ENCODE measurements around the gene MIEF1. TPM values are rescaled to one million over a fixed set of nuclear protein-coding genes. Genes with fewer than 3 reads are reported as not detected.

MIEF1 gene
- total and polyA plus RNA-seq, 2 donors (not counting 1 experiment from before 2014, with no cell fraction given): 9.8 to 37.2 TPM

DNA sequence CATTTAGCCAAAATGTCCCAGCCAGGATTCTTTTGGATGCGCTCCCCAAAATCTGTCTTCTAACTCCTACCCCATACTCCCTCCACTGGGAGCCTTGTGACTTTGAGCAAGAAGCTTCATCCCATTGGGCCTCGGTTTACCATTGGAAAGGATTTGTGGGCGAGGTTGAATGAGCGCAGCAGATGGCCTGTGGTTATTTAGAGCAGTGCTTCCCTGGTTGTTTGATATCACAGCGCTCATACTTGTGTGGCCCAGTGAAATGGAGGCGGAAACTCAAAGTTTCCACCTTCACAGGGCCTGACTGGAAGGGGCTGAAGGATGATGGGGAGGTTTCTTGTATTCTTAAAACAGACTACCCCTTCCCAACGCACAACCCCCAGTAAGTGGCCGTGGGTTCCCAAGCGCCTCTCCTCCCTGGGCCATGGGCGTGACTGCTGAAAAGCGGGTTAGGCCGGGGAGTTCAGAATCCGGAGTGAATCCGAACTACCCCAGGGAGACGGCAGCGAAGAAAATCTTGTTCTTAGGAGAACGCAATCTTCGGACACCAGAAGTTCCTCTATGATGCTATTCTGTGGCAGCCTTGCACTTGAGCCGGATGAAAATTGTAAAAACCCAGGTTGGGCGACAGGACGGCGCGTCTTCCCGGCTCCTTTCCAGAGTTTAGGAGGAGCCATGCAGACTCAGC lies 17.0 kb downstream of the MIEF1 start:
- Histone ChIP-seq H3K4me2 (replicated peaks; ENCODE audit: low read depth, low read length, poor library complexity, severe bottlenecking) (peak overlapping the region; percentile 93), H3K36me3 (replicated peaks in 1 of 2; ENCODE audit: control extremely low read depth in 1 of 2, control insufficient read depth in 1 of 2, extremely low read depth in 1 of 2, insufficient read depth in 2 of 2, low read length in 1 of 2) (peaks cover 0 to 40% of the 10 kb centered on the region in 2 experiments), H3K79me2 (ENCODE audit: control insufficient read depth, insufficient read depth, low read length) (peaks cover 60% of the 10 kb centered on the region), H3K9me3 (ENCODE audit: control extremely low read depth in 1 of 3, control insufficient read depth in 2 of 3, insufficient read depth in 1 of 3, low read length in 2 of 3) (no peaks in the 10 kb centered on the region), H3K27ac (ENCODE audit: low read length in 2 of 2) (peak overlapping the region; percentile 91 to 95), H3K9ac (ENCODE audit: low read length) (peak overlapping the region; percentile 100), H3K27me3 (replicated peaks in 1 of 4; ENCODE audit: control extremely low read depth in 1 of 4, control insufficient read depth in 3 of 4, insufficient read depth in 4 of 4, low read length in 3 of 4) (no peaks in the 10 kb centered on the region), H4K20me1 (ENCODE audit: control insufficient read depth, insufficient read depth, low read length, poor library complexity, severe bottlenecking) (peaks cover 54% of the 10 kb centered on the region), H3K4me3 (ENCODE audit: control extremely low read depth in 1 of 5, extremely low read depth in 1 of 5, insufficient read depth in 1 of 5, low read depth in 2 of 5, low read length in 4 of 5) (peak overlapping the region; percentile 82 to 100 (median 99)), H2AFZ (ENCODE audit: insufficient read depth, low read depth, low read length, poor library complexity, severe bottlenecking) (peak overlapping the region; percentile 91), H3K4me1 (ENCODE audit: control insufficient read depth in 2 of 2, insufficient read depth in 2 of 2, low read length in 2 of 2) (peaks cover 31 to 39% of the 10 kb centered on the region in 2 donors)
- H3K27me3 Mint-ChIP-seq: no peaks in the 10 kb centered on the region
- POLR2A ChIA-PET: interaction anchor here (0.5 to 2.5 kb wide), 16 partner anchors 9 to 1164 kb away, joined by 3 to 57 read pairs (median 8); partner anchors contain the start of genes MIEF1, RPL3, RPS19BP1 and TAB1
- TF ChIP-seq, protein P1, sequence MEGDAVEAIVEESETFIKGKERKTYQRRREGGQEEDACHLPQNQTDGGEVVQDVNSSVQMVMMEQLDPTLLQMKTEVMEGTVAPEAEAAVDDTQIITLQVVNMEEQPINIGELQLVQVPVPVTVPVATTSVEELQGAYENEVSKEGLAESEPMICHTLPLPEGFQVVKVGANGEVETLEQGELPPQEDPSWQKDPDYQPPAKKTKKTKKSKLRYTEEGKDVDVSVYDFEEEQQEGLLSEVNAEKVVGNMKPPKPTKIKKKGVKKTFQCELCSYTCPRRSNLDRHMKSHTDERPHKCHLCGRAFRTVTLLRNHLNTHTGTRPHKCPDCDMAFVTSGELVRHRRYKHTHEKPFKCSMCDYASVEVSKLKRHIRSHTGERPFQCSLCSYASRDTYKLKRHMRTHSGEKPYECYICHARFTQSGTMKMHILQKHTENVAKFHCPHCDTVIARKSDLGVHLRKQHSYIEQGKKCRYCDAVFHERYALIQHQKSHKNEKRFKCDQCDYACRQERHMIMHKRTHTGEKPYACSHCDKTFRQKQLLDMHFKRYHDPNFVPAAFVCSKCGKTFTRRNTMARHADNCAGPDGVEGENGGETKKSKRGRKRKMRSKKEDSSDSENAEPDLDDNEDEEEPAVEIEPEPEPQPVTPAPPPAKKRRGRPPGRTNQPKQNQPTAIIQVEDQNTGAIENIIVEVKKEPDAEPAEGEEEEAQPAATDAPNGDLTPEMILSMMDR (IDR thresholded peaks at IDR 0.05): no peak
- no peak for TF ChIP-seq EZH2 (IDR thresholded peaks at IDR 0.05; ENCODE audit: borderline replicate concordance, insufficient read depth, low read depth, low read length, poor library complexity, severe bottlenecking)
- 12% methylated on average over 21 of the region's 24 CpGs for WGBS (ENCODE audit: insufficient coverage)
- ATAC-seq (ENCODE audit: low read depth): no peak
- H3K9me3 Mint-ChIP-seq (ENCODE audit: insufficient read depth): no peaks in the 10 kb centered on the region
- H3K27ac Mint-ChIP-seq: peak overlapping the region; percentile 98
- peak overlapping the region; percentile 94 for H3K4me3 Mint-ChIP-seq
- CTCF ChIA-PET: interaction anchor here (0.7 to 6.0 kb wide), 16 partner anchors 9 to 829 kb away, joined by 3 to 85 read pairs (median 6); partner anchors contain the start of genes RPL3, RPS19BP1 and TAB1
- H3K4me1 Mint-ChIP-seq: peaks cover 53% of the 10 kb centered on the region
- intact Hi-C loops (cut with micrococcal nuclease): no loop called here
- DNase-seq: no peak

All from B cell (primary cell).